H7 (cell line): ENCODE measurements around the gene DPF1. TPM values are rescaled to one million over a fixed set of nuclear protein-coding genes. Genes with fewer than 3 reads are reported as not detected.

Source experiments
- DNase-seq: peaks from one replicate; pipeline ENCODE4 v3.0.0; 2012
- H3K27me3 ChIP-seq: 2 replicates; pipeline ENCODE4 v1.6.0; 2011; ENCODE audit warnings: mild to moderate bottlenecking, low read length; ENCODE audit not compliant: control insufficient read depth, insufficient read depth
- H3K36me3 ChIP-seq: replicated peaks from 2 replicates; pipeline ENCODE4 v1.5.1; 2011; ENCODE audit warnings: low read length; ENCODE audit not compliant: control insufficient read depth, insufficient read depth
- H3K4me3 ChIP-seq: 2 replicates; pipeline ENCODE4 v1.5.1; 2011; ENCODE audit warnings: low read depth, mild to moderate bottlenecking, control low read depth, low read length, moderate library complexity; ENCODE audit not compliant: insufficient read depth
- total RNA-seq: library from RNA; depleted of rRNA; stranded (reverse); fragments of >200 nt; shearing (Covaris generic); gene quantifications from 2 replicates; pipeline ENCODE4 v1.2.3, GENCODE V29; 2014

Gene DPF1
- total RNA-seq, 1 experiment from 2014 or later, result 3.0 TPM

- Histone ChIP-seq H3K4me3 (peak overlapping the region; percentile 62), H3K27me3 (peaks cover 9% of the 10 kb centered on the region), H3K36me3 (no peaks in the 10 kb centered on the region)
- no peak for DNase-seq
These were observed 31.5 kb upstream of the DPF1 start for GRCh38 chr19:38255383-38256014.

DNA sequence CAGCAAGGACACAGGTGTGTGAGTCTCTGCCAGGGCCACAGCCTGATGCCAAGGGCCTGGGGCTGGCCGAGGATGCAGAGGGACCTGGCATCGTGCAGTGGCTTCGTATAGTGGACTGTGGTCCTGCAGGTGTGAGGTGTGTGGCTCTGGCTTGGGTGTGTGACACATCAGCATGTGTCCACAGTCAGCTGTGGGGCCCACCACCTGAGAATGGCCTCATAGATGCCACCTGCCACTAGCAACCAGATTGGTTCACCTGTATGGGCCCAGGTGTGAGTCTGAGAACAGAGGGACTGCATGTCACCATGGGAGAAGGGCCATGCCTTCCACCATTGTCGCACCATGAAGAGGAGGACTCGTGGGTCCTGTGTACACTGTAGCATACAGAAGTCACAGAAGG, 29.8 kb upstream of the DPF1 start:
- H3K27me3 ChIP-seq, result peaks cover 9% of the 10 kb centered on the region
- H3K4me3 ChIP-seq, result no peak overlapping the region
- no peak for DNase-seq
- H3K36me3 ChIP-seq, result no peaks in the 10 kb centered on the region

DNA sequence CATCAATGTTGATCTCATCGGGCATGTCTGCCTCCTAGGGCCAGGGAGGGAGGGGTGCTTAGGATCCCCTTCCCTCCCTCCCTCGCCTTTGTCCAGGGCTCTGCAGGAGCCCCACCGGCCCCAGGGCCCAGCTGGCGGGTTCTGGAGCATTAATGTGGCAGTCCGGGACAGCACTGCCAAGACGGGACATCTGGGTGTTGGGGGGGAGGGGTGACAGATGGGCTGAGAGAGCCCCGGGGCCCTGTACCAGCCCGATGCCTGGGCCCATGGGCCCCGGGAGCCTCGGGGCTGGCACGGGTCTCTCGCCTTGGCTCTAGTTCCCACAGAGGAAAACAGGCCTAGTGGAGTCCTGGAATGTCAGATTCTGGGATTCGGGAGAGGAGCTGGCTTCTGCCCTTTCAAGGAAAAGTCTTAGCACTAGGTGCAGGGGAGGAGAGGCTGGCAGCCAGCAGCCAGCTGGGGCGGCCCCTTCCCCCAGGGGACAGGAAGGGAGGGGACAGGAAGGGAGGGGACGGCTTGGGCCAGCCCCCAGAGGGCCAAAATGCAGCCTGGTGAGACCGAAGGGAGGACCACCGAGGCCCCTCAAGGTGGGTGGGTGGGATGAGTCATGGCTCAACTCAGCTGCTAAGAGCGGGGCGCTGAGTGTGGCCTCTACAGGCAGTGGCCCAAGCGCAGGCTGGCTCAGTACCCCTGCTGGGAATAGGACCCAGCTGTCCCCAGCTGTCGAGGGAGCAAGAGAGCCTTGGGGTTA, 29.1 kb upstream of the DPF1 start:
- peak; percentile 70 for DNase-seq
- Histone ChIP-seq H3K27me3 (peaks cover 9% of the 10 kb centered on the region), H3K36me3 (no peaks in the 10 kb centered on the region), H3K4me3 (no peak overlapping the region)

- Histone ChIP-seq H3K36me3 (no peaks in the 10 kb centered on the region), H3K27me3 (peaks cover 9% of the 10 kb centered on the region), H3K4me3 (no peak overlapping the region)
- DNase-seq, result no peak
These were observed 28.4 kb upstream of the DPF1 start for GRCh38 chr19:38252385-38252784.

- Histone ChIP-seq H3K36me3 (no peaks in the 10 kb centered on the region), H3K4me3 (peak overlapping the region; percentile 7; the same call in 1 of the 2 replicates), H3K27me3 (peaks cover 9% of the 10 kb centered on the region)
- DNase-seq, result peak; percentile 54
These were observed 27.6 kb upstream of the DPF1 start for GRCh38 chr19:38251564-38252051.

DNA sequence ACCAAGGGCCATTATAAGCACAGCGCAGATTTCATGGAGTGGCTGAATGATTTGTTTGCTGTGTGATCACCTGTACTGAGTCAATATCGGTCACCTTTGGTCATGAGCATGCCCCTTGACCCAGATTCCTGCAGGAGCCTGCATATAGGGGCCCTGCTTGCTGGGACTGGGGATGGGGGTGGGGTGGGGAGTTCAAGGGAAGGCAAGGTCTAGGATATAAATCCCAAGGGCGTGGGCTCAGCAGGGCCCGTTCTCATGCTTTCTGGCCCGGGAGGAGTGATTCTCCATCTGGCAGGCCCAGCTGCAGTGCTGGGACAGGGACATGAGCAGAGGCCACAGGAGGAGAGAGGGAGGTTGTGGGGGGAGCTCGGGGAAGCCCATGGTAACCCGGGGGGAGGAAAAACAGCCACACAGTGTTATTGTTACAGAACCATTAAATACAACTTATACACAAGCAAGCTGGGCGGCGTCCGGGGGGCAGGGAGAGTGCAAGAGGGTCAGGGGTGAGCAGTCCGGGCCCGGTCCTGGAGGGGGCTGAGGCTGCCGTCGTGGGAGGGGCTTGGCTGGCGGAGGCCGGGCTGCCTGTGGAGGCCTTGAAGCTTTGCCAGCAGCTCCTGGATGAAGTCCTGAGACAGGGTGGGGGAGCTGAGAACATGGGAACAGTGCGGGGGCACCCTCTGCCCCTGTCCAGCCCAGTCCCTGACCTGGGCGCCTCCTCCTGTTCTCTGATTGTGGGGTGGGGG, 27.0 kb upstream of the DPF1 start:
- peak; percentile 80 for DNase-seq
- Histone ChIP-seq H3K4me3 (peak overlapping the region; percentile 7; the same call in 1 of the 2 replicates), H3K27me3 (peaks cover 6% of the 10 kb centered on the region), H3K36me3 (no peaks in the 10 kb centered on the region)

DNA sequence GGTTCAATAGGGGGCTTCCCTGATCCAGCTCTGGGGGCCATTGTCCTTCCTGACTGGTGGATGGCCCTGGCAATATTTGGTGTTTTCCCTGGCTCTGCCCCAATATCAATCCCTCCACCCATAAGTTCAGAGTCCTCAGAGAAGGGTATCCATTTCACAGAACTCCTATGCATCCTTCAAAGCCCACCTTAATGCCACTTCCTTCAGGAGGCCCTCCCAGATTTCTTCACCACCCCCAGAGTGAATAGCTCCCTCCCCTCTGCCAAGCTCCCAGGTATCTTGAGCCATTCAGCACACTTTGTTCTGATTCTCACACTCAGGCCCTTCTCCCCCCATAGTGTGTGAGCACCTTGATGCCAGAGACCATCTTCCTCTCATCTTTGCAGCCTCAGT, 26.4 kb upstream of the DPF1 start:
- Histone ChIP-seq H3K4me3 (no peak overlapping the region), H3K27me3 (peaks cover under 1% of the 10 kb centered on the region; the same call in 1 of the 2 replicates), H3K36me3 (no peaks in the 10 kb centered on the region)
- peak; percentile 49 for DNase-seq

DNA sequence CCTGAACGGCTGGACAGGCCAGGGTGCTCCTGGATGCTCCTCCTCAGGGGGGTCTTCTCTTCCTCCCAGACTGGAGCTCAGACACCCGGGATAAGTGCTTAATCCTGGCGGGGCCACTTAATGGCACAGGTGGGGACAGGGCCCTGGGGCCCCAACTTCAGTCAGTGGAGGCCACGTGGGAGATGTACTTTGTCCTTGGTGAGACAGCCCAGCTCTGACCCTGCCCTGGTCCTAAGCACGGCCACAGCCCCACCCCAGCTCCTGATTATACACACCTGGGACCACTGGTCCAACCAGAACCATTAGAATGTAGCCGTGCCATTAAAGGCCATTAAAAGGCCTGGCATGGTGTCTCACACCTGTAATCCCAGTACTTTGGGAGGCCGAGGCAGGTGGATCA, 24.4 kb upstream of the DPF1 start:
- Histone ChIP-seq H3K36me3 (no peaks in the 10 kb centered on the region), H3K4me3 (no peak overlapping the region), H3K27me3 (no peaks in the 10 kb centered on the region; the same call in 1 of the 2 replicates)
- DNase-seq, result no peak

DNA sequence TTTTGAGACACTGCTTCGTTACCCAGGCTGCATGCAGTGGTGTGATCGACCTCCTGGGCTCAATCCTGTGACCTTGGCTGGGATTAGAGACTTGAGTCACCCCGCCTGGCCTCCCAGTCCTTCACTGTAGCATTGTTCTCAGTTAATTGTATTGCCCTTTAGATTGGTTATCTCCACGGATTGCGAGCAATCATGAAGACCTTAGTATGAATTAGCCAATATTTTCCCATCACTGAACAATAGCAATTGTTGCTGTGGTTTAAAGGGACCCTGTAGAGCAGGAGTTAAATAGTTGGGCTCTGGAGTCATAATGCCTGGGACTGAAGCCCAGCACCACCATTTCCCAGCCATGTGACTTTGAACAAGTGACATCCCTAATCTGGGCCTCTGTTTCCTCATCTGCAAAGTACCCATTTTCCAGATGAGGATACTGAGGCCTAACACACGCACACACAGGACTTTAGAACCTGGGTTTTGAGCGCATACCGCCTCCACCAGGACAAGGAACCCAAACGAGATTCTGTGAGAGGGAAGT, 23.8 kb upstream of the DPF1 start:
- no peak overlapping the region for H3K4me3 ChIP-seq
- DNase-seq, result peak; percentile 16
- H3K36me3 ChIP-seq, result no peaks in the 10 kb centered on the region
- no peaks in the 10 kb centered on the region; the same call in 1 of the 2 replicates for H3K27me3 ChIP-seq

DNA sequence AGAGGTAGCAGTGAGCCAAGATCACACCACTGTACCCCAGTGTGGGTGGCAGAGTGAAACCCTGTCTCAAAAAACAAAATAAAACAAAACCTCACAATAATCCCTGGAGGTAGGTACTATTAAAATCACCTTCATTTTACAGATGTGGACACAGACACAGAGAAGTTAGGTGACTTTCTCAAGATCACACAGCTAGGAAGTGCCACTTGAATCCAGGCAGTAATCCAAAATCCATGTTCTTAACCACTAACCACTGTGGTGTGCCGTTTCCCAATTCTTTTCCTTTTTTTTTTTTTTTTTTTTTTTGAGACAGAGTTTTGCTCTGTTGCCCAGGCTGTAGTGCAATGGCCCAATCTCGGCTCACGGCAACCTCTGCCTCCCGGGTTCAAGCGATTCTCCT, 23.1 kb upstream of the DPF1 start:
- Histone ChIP-seq H3K27me3 (no peaks in the 10 kb centered on the region; the same call in 1 of the 2 replicates), H3K4me3 (no peak overlapping the region)
- no peak for DNase-seq

DNA sequence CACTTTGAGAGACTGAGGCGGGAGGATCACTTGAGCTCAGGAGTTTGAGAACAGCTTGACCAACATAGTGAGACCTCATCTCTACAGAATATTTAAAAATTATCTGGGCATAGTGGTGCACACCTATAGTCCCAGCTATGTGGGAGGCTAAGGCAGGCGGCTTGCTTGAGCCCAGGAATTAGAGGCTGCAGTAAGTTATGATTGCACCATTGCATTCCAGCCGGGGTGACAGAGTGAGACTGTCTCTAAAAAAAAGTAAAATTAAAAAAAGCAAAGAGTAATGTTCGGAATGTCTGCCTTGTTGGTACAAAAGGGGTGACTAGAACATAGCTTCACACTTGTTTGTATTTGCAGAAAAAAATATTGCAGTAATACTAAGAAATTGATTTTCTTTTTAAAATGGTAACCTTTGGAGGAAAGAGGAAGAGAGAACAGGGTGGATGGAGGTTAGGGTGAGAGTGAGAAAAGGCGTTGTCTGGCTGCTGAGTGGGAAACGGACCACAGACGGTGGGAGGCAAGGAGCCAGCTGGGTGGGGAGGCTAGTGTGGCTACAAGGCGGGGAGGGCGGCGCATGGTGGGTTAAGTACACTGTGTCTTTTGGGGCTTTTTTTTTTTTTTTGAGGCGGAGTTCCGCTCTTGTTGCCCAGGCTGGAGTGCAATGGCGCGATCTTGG, 21.9 kb upstream of the DPF1 start:
- Histone ChIP-seq H3K36me3 (no peaks in the 10 kb centered on the region), H3K4me3 (no peak overlapping the region), H3K27me3 (no peaks in the 10 kb centered on the region; the same call in 1 of the 2 replicates)
- DNase-seq, result peak; percentile 24

More for the DNA sequence above, 23.1 kb upstream of the DPF1 start:
- no peaks in the 10 kb centered on the region for H3K36me3 ChIP-seq

DNA sequence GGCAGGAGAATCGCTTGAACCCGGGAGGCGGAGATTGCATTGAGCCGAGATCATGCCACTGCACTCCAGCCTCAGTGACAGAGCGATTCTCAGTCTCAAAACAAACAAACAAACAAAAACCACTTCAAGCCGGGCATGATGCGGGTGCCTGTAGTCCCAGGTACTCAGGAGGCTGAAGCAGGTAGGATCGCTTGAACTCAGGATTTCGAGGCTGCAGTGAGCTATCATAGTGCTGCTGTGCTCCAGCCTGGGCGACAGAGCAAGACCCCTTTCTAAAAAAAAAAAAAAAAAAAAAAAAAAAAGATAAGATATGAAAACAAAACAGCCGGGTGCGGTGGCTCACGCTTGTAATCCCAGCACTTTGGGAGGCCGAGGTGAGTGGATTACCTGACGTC, 19.3 kb upstream of the DPF1 start:
- no peaks in the 10 kb centered on the region for H3K36me3 ChIP-seq
- no peak overlapping the region for H3K4me3 ChIP-seq
- no peaks in the 10 kb centered on the region; the same call in 1 of the 2 replicates for H3K27me3 ChIP-seq
- DNase-seq, result no peak

DNA sequence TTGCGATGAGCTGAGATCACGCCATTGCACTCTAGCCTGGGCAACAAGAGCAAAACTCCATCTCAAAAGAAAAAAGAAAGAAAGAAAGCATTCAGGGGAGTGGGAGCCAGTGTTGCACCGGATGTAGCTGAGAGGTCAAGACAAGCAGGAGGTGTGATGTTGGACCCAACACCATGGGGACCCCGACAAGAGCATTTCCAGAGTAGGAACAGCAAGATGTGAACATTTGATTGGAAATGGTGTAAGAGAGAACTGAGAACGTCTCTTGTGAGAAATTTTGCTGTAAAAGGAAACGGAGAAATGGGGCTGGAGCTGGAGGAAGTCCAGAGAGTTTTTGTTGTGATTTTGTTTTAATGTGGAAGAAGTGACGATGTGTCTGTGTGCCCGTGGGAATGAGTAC, 15.8 kb upstream of the DPF1 start:
- Histone ChIP-seq H3K4me3 (no peak overlapping the region), H3K36me3 (no peaks in the 10 kb centered on the region), H3K27me3 (no peaks in the 10 kb centered on the region; the same call in 1 of the 2 replicates)
- DNase-seq, result no peak

DNA sequence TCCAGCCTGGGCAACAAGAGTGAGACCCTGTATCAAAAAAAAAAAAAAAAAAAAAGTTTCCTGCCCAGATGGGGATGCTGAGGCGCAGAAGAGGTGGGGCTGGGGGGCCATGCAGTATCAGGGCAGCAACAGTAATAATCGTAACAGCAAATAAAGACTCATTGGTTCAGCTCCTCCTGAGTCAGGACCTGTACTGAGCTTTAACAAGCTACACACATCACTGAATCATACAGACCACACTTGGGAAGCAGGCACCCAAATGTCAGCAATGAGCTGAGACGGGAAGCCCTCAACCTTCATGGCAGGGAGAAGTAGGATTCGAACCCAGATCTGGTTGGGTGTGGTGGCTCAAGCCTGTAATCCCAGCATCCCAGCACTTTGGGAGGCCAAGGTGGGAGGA, 10.6 kb upstream of the DPF1 start:
- H3K36me3 ChIP-seq, result no peaks in the 10 kb centered on the region
- peaks cover 8% of the 10 kb centered on the region for H3K27me3 ChIP-seq
- DNase-seq, result no peak
- H3K4me3 ChIP-seq, result no peak overlapping the region
